ENCODE results near the gene LAPTM5.

DNA sequence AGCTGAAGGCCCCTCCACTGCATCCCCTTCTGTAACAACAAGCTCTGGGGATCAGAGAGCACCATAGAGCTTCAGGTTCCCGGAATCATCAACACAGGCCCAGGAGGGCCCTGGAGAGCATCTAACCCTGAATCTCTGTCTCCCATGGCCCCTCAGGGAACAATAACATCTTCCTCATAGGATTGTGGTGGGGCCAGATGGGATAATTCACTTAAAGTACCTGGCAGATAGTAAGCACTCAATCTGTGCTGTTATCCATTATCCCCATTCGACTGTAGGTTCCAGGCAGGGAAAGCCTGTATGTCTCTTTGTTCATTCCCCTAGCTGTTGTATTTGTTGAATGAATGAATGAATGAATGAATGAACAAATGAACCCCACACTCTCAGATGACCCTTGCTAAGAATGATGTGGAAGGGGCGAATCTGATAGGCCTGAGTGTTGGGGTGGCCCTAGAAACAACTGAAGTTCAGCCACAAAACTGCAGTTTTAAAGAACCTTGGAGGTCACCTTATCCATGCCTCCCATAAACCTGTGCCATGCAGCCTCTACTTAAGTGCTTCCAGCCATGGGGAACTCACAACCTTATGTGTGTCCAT is 14.5 kb downstream of the LAPTM5 start:
- TF ChIP-seq, protein P1, sequence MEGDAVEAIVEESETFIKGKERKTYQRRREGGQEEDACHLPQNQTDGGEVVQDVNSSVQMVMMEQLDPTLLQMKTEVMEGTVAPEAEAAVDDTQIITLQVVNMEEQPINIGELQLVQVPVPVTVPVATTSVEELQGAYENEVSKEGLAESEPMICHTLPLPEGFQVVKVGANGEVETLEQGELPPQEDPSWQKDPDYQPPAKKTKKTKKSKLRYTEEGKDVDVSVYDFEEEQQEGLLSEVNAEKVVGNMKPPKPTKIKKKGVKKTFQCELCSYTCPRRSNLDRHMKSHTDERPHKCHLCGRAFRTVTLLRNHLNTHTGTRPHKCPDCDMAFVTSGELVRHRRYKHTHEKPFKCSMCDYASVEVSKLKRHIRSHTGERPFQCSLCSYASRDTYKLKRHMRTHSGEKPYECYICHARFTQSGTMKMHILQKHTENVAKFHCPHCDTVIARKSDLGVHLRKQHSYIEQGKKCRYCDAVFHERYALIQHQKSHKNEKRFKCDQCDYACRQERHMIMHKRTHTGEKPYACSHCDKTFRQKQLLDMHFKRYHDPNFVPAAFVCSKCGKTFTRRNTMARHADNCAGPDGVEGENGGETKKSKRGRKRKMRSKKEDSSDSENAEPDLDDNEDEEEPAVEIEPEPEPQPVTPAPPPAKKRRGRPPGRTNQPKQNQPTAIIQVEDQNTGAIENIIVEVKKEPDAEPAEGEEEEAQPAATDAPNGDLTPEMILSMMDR (conservative IDR thresholded peaks at IDR 0.05 in 1 of 2, IDR thresholded peaks at IDR 0.05 in 1 of 2; ENCODE audit: extremely low read depth in 1 of 2, insufficient read depth in 1 of 2, low read depth in 1 of 2, low read length in 2 of 2): no peak
- no peak for TF ChIP-seq EZH2 (IDR thresholded peaks at IDR 0.05; ENCODE audit: borderline replicate concordance, low read length)
